GM18867 (cell line): ENCODE measurements around the gene LRRC72.
A peak's percentile ranks its signal among the peaks of the same experiment; 100 is the strongest.
"Not testable (repeated sequence)": the region's sequence is repeated elsewhere in the genome, so short reads cannot be mapped to it uniquely, and the experiment has no call there.

ENCODE experiments used
- ATAC-seq: cut with Tn5 transposase; IDR thresholded peaks from one replicate; pipeline ENCODE4 v1.9.1; 2021; ENCODE audit warnings: mild to moderate bottlenecking, moderate library complexity; ENCODE audit not compliant: unreplicated experiment

Gene LRRC72

DNA sequence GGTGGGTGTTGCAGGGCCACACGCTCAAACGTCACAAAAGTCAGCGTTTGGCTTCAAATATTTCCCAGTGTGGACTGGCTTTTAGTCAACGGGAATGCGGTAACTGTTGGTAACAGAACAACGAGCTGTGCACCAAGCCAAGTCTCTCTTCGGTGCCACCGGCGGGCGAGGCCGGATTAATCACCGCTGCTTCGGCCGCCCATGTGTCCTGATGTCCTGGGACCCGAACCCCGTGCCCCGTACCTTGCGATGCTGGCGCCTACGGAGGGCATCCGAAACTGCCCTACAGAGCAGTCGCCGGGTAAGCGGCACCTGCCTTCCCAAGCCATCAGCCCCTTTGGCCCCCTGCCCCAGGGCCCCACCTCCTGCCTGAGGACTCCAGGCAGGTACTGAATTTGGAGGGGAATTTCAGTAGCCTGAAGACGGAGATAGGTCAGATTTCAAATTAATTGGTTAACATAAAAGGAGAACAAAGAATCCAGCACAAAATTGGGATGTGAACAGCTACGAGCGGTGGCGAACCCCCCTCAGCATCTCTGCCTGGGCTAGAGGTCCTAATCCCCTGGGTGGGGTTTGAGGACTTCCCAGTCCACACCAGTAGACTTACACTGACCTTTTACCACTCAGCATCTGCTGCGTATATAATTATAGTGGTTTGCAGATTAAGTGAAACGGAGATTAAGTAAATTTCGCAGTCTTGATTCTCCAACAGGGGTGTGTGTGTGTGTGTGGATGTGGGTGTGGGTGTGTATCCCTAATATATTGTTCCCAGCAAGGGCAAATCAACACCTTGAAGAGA lies at the start of gene LRRC72:
TSS of gene LRRC72 (plus strand) at position 84 of the 799 bp plus-strand sequence. CDS start at position 212, 128 bp downstream.
- no peak for ATAC-seq

- ATAC-seq, result no peak
These were observed 47.5 kb upstream of the LRRC72 start for GRCh38 chr7:16479161-16479560.

DNA sequence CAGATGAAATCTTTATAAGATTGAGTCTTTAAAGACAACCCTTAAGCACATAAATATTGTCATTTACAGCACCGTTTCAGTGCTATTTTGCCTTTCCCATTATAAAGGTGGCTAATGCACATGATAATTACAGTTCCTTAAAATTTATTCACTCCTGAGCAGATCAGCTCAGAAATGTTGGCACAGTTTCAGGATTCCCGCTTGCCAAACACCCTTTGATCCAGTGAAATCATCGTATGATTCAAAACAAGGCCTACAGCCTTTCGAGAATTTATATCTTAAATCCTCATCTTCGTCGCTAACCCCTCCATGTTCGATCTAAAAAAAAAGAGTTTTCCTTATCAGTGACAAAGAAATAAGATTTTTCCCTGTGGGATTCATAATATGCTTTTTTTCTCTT lies 47.0 kb upstream of the LRRC72 start:
- no peak for ATAC-seq

DNA sequence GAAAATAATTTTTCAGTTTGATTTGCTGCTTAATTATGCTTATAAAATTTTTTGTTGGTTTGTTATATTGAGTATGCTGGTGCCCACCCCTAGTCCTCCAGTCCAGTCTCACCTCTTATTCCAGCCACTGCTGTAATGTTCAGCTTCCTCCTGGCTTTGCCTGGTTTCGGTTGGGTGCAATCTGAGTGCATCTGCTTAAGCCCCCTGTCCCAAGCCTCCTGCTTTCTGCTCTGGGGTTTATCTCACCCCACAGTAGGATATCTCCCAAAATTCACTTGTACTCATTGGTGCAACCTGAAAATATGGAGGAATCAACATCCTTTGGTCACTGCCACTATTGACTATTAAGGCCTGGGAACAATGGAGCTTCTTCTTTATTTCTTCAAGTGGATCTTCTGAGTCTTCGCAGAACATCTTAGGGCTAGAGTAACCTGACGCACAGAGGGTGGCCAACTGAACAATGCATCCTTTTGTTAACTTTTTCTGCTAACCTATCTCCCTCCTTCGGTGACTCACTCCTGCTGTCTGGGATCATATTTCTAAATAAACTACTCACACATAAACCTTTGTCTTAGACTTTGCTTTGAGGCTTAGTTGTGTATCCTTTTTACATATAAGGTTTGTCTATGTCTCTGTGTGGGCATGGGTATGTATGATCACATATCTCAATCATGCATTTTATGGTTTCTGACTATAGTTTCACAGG lies 42.0 kb upstream of the LRRC72 start:
- ATAC-seq, result no peak

DNA sequence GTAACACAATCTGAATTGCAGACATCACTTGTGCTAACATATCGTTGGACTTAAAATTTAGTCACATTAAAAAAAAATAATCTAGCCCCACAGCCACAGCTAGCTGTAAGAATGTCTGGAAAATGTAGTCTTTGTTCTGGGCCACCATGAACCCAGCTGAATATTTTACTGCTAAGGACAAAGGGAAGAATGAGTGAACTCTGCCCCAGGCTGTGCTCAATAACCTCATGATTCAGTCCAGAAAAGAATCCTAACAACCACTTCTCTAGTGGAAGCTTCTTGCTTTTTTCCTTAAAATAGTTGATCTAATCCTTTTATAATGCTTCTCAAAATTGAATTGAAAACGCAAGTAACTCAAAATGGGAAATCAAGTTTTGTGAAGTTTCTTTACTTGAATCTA lies 35.5 kb upstream of the LRRC72 start:
- ATAC-seq, result no peak

GRCh38 chr7:16492513-16493062 lies 34.0 kb upstream of the LRRC72 start:
- ATAC-seq, result no peak

GRCh38 chr7:16493266-16493665 lies 33.4 kb upstream of the LRRC72 start:
- ATAC-seq, result no peak

DNA sequence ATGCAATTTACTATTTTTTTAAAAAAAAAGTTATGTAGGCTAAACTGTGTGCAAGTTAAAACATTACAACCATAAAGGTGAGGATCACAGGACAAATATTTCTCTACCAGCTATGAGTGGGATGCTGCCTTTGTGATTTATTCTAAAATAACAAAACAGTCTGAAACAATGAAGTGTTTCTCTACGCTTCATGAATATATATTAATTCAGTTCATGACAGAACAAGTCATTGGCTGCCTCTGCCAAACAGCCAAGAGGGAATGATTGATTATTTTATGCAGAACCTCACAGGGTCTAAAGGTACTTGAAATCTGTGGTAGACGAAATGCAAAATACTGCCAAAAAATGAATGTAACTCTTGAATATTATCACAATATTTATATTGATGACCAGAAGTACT lies 32.1 kb upstream of the LRRC72 start:
- no peak for ATAC-seq

GRCh38 chr7:16494955-16495719 lies 31.5 kb upstream of the LRRC72 start:
- ATAC-seq, result no peak

- ATAC-seq, result no peak
These were observed 28.5 kb upstream of the LRRC72 start for GRCh38 chr7:16498122-16498521.

DNA sequence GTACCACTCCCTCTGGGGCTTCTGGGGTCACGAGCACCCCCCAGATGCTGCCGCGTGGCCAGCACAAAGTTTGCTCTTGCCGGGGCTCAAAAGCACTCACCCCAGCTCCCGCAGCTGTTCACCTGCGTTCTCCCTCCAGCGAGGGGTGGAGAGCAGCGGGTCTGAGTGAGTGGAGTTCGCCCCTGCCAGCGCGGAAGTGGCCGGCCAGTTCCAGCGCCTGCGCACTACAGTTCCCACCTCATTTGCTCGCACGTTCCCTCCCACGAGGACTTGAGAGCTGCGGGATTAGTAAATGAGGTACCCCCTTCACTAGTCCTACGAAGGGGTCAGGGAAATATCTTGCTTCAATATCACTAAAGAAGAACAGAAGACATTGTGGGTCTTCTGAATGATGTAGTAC lies 24.3 kb upstream of the LRRC72 start:
- no peak for ATAC-seq

DNA sequence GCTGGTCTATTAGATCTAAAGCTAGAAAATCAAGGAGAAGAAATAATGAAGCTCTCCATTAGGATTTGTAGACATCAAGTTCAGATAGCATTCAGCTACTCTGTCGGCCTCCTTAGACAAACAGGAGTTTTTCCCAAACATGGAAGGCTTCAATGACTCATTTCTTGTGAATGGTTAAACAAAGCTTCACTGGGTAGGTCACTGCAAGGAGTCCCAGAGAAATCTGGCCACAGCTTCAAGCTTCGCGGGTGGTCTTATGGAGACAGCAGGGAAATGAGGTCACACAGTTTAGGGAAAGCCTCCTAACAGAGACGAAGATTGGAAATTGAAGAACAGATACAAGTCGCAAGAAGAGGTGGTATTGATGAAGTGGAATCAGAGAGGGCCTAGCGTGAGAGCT lies 22.6 kb upstream of the LRRC72 start:
- ATAC-seq, result no peak

- not testable (repeated sequence) for ATAC-seq
These were observed 20.2 kb upstream of the LRRC72 start for GRCh38 chr7:16506422-16506821.

DNA sequence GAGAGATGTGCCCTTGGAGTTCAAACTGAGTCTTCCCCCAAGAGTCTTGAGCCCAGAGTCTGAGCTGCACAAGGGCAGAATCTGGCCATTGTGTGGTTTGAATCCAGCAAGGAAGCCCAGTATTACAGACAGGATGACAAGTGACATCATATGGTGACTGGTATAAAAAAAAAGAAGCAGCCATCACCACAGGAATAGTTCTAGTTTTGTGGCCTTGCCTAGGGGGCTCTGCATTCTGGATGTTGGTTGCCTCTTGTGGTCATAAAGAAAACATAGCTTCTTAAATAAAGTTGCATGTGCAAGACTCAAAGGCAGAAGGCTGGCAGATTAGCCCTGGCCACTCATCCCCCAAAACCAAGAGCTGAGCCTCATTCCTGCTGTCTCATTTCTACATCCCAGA lies 16.8 kb upstream of the LRRC72 start:
- no peak for ATAC-seq

DNA sequence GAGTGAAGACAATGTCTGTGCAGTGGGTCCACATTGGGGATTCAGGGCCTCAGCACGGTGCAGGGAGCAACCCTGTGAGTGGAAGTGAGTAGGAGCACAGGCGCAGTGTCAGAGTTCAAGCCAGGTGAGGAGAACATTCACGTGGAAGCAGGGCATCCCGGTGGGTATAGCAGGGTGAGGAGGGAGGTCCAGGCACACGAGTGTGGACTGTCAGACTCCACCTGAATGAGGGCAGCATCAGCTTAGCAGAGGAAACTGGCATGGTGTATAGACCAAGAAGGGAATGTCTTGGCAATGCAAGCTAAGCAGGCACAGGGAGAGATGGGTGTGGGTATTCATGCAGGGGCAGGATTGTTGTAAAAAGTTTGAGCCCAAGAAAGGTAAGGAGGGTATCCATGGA lies 15.3 kb upstream of the LRRC72 start:
- no peak for ATAC-seq

DNA sequence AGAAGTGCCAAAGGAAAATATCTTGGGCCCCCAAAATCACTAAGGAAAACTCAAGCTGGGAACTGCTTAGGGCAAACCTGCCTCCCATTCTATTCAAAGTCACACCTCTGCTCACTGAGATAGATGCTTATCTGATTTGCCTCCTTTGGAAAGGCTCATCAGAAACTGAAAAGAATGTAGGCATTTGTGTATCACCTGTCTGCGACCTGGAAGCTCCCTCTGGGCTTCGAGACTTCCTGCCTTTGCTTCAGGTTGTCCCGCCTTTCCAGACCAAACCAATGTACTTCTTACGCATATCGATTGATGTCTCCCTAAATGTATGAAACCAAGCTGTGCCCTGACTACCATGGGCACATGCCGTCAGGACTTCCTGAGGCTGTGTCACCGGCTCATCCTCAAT lies 14.5 kb upstream of the LRRC72 start:
- no peak for ATAC-seq

DNA sequence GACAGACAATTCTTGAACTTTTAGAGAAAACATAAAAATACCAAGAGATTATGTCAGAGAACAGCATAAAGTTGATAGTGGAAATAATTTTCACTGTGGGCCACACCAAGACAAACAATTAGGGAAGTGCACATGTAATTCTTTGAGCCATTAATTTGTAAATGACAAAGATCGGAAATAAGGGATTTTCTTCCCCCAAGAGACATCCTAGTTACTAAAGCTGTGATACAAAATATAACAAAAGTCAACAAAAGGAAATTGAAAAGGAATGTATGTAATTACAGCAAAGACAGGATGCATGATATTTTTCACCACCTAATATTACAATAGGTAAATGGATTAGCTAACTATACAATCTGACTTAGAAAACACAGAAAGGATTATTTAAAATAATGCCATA lies 12.4 kb upstream of the LRRC72 start:
- no peak for ATAC-seq

- no peak for ATAC-seq
These were observed 11.9 kb upstream of the LRRC72 start for GRCh38 chr7:16514729-16515128.

DNA sequence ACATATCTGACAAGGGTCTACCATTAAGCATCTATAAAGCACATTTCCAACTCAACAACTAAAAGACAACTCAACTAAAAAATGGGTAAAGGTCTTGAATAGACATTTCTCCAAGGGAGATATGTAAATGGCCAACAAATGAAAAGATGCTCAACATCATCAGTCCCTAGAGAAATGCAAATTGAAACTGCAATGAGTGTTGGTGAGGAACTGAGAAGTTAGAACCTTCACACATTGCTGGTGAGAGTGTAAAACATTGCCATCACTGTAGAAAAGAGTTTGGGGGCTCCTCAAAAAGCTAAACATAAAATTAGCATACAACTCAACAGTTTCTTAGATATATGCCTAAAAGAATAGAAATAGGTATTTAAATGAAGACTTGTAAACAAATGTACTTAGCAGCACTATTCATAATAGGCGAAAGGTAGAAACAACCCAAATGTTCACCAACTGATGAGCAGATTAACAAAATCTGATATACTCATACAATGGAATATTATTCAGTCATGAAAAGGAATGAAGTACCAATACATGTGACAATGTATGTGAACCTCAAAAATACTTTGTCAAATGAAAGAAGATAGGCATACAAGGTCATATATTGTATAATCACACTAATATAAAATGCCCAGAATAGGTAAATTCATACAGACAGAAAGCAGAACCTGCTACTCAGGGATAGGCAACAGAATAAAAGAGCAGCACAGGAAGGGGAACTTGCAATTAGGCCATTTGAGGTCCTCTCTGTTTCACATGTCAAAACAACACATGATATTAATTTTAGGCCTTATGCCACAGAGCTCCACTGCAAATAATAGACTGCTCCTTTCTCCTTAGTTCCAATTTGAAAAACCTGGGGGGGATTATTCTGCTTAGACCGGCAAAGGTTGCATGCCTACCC lies 10.6 kb upstream of the LRRC72 start:
- ATAC-seq, result peak; percentile 45

DNA sequence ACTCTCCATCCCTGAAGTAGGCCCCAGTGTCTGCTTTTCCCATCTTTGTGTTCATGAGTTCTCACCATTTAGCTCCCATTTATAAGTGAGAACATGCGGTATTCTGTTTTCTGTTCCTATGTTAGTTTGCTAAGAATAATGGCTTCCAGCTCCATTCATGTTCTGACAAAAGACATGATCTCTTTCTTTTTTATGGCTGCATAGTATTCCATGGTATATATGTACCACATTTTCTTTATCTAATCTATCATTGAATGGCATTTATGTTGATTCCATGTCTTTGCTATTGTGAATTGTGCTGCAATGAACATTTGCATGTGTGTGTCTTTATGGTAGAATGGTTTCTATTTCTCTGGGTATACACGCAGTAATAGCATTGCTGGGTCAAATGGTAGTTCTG lies 6.6 kb upstream of the LRRC72 start:
- ATAC-seq, result not testable (repeated sequence)
